GM18519 (cell line): Measurements from ENCODE around the gene BAIAP2.

Source experiments
- ATAC-seq: cut with Tn5 transposase; IDR thresholded peaks from one replicate; pipeline ENCODE4 v1.9.1; 2021; ENCODE audit warnings: mild to moderate bottlenecking, moderate library complexity; ENCODE audit not compliant: unreplicated experiment, low FRiP score

BAIAP2 gene, protein sequence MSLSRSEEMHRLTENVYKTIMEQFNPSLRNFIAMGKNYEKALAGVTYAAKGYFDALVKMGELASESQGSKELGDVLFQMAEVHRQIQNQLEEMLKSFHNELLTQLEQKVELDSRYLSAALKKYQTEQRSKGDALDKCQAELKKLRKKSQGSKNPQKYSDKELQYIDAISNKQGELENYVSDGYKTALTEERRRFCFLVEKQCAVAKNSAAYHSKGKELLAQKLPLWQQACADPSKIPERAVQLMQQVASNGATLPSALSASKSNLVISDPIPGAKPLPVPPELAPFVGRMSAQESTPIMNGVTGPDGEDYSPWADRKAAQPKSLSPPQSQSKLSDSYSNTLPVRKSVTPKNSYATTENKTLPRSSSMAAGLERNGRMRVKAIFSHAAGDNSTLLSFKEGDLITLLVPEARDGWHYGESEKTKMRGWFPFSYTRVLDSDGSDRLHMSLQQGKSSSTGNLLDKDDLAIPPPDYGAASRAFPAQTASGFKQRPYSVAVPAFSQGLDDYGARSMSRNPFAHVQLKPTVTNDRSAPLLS

DNA sequence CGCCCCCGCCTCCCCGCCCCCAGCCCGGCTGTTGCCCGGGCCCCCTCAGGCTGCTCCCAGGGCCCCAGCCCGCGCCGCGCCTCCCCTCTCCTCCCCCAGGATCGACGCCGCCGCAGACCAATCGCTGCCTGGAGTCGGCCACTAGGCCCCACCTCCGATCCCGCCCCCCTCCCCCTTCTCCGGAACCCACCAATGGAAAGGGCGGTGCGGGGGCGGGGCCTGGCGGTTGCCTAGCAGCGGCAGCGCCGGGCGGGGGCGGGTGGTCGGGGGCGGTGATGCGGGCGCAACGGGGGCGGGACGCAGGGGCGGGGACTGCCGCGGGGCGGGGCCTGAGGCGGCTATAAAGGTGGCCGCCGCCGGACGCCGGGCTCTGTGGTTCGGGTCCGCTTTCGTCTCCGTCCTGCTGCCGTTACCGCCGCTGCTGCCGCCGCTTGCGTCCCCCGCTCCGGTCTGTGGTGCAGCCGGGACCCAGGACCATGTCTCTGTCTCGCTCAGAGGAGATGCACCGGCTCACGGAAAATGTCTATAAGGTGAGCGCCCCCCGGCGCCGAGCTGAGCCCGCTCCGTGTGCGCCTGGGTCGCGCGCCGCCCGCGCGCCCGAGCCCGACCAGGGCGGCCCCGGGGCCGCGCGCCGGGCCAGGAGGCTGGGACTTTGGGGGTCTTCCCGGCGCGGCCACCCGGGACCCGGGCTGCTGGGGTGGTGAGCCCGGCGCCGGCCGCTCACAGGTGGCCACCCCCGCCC is at the start of gene BAIAP2:
Gene BAIAP2, plus strand, starts transcription at position 373 of the 742 bp plus-strand sequence. Its CDS starts 104 bp downstream, at position 477.
- ATAC-seq, result no peak

DNA sequence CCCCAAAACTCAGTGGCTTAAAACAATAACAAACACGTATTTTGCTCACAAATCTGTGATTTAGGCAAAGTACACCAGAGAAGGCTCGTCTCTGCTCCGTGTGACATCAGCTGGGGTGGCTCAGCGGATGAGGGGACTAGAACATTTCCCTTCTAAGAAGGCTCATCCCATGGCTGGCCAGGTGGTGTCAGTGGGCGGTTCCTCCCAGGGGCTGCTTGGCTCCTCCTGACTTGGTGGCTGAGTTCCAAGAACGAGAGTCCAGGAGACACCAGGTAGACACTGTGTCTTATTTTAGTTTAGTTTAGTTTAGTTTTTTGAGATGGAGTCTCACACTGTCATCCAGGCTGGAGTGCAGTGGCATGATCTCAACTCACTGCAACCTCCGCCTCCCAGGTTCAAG is 48.9 kb upstream of the BAIAP2 start:
- ATAC-seq, result no peak

DNA sequence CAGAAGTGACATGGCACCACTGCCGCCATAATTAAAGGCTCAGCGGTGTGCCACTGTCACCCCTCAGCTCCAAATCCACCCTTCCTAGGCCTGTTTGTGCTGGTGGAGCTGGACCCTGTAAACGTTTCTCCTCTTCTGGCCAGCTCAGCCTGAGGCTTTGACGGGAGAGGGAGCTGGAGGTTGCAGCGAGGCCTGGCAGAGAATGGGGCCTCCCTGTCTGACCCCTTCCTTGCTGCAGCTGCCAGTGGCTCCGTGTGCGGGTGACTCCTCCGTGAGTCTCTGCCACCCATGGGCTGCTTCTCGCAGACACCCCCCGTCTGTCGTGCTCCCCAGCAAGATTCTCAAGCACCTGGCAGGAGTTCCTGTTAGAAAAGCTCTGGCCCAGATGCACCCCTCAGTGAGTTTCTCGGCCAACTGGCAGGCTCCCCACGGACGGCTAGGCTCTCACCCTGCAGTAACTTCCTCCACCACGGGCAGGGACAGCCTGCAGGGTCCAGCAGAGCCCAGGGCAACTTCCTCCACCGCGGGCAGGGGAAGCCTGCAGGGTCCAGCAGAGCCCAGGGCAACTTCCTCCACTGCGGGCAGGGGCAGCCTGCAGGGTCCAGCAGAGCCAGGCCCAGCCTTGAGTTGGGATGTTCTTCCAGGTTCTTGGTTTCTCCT is 48.0 kb upstream of the BAIAP2 start:
- no peak for ATAC-seq

DNA sequence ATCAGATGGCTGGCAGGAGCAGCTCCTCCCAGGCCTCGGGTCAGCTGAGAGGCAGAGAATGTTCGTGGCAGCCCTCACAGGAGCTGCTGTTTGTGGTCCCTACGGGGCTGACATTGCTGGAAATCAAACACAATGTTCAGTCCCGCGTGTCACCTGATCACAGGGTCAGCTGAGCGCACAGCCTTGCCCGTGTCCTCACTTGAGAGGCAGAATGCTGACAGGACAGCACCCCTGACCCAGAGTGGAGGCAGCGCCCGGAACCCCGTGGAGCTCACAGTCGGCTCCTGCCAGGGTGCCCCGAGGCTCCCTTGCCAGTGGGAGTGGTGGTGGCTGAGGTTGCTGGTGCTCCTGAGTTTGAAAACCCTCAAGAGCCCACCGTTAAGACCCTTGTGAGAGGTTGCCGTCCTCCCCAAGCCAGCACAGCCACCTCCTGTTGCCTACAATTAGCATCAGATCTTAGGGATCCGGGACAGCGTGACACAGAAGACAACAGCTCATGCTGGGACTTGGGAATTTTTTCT is 47.0 kb upstream of the BAIAP2 start:
- no peak for ATAC-seq

DNA sequence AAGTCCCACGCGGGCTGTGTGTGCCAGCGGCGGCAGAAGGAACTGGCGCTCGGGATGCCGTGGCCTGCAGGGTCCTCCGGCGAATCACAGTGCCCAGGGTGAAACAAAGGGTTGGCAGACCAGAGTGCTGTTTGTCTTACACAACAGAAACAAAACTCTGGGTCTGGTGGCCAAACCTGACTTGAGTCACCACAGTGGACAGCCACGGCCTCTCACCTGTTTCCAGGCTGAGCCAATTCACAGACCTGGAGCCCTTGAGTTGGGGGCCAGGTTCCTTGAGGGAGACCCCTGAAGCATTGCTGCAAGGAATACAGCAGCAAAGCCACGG is 45.4 kb upstream of the BAIAP2 start:
- no peak for ATAC-seq

DNA sequence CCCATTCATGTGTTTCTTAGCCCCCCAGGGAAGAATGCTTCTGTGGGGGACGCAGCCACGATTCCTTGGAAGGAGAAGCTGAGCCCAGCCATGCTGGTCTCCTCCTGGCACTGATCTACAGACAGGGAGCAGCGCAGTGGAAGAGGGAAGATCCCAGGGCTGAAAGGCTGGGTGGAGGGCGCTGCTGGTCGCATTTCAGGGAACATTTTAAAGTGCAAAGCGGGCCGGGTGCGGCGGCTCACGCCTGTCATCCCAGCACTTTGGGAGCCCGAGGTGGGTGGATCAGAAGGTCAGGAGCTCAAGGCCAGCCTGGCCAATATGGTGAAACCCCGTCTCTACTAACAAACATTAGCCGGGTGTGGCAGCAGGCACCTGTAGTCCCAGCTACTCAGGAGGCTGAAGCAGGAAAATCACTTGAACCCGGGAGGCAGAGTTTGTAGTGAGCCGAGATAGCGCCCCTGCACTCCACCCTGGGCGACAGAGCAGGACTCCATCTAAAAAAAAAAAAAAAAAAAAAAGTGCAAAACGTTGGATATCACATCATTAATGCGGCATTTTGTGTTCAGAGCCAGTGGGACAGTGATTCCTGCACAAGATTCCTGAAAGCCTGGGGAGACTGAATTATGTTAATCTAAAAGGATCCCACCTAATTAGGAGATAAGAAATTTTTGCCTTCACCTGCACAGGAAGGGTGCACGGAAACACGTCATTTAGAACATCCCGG is 43.9 kb upstream of the BAIAP2 start:
- ATAC-seq, result no peak

DNA sequence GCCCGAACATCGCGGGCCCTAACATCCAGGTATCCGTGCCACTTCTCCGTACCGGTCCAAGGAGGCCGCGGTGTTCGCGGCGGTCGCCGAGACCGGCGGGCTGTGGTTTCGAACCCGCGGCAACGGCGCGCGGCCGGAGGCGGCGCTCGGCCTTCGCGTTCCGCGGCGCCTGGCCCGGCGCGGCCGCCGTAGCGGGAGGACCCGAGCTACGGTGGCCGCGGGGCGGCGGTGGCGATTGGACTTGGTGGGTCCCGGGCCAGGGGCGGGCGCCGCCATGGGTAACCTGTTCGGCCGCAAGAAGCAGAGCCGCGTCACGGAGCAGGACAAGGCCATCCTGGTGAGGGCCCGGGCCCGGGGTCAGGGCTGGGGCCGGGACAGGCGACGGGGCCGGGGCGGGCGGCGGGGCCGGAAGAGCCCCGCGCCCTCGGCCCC is 43.3 kb upstream of the BAIAP2 start, which contains the start of gene CHMP6:
Gene CHMP6, plus strand, starts transcription at position 197 of the 432 bp plus-strand sequence. Its CDS starts 78 bp downstream, at position 275.
- no peak for ATAC-seq

DNA sequence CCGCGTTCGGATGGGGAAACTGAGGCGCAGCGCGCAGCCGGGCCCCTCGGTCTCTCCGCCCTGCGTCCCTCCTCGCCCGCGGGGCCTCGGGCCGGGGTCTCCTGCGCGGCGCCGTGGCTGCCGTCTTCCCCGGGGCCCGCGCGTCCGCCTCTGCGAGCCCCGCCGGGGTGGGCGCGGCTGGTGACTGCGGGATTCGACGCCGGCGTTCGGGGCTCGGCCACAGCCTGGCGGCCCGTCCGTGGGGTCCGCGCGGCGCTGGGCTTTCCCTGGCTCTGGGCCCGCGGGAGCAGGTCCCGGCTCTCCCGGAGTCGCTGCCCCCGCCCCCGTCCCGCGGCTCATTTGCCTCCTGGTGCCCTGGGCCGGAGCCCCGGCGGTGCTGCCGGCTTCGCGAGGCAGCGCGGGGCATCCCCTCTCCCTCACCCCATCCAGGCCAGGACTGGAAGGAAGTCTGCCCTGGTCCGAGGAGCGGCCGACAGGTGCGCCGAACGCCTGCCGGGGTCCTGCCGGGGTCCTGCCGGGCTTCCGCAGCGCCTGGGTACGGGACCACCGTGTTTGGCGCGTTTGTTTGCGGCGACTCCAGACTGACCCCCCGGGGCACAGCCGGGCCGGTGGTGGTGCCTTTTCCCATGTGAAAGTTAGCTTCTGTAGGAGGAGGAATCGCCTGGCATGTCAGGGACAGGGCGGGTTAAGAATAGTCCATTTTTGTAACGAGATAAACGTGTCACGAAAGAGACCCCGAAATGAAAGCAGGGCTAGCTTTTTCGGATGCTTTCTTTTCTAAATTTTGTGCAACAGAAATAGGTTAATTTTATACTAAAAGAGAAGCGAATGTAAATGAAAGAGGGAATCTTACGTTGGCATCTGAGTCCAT is 42.6 kb upstream of the BAIAP2 start:
- ATAC-seq, result no peak

DNA sequence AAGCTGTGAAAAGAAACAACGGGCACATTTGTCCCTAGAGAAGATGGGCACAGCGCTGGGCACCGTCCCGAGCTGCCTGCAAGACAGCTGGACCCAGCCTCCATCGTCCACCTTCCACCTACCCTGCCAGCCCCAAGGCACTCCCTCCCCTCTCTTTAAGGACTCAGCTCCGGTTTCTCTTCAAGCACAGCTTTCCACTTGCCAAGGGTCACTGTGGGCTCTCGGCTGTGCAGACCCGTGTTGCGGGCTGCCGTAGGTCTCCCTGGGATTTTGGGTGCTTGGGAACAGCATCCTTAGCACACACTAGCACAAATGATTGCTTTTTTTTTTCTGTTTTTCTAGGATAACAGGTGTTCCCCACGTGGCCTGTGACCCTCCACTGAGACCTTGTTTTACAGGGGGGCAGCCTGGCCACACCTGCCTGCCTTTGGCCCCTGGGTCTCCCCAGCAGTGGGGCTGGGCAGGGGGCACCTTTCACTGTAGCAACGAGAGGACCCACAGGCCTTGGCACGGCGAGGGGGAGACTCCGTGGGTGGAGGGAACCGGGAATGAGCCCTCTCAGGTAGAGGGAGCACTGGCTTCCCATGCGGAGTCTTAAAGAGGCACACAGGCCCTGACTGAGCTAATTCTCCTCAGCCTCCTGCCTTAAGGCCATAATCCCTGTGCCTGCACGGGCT is 41.9 kb upstream of the BAIAP2 start:
- ATAC-seq, result no peak

DNA sequence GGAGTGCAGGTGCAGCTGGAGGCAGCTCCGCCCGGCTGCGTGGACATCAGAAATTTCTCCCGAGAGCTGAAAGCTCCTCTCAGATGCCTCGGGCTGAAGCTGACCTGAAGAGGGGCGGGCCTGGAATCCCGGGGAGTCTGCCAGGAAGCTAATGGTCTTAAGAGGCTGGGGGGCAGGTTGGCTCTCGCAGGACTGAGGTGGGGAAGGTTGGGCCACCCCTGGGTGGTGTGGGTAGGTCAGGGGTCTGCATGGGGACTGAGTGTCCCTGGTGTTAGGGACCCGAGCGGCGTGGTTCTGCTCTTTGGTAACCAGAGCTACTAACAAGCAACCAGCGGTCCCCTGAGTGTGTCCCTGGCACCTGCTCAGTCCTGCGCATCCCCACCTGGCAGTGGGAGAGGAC is 39.8 kb upstream of the BAIAP2 start:
- ATAC-seq, result no peak

DNA sequence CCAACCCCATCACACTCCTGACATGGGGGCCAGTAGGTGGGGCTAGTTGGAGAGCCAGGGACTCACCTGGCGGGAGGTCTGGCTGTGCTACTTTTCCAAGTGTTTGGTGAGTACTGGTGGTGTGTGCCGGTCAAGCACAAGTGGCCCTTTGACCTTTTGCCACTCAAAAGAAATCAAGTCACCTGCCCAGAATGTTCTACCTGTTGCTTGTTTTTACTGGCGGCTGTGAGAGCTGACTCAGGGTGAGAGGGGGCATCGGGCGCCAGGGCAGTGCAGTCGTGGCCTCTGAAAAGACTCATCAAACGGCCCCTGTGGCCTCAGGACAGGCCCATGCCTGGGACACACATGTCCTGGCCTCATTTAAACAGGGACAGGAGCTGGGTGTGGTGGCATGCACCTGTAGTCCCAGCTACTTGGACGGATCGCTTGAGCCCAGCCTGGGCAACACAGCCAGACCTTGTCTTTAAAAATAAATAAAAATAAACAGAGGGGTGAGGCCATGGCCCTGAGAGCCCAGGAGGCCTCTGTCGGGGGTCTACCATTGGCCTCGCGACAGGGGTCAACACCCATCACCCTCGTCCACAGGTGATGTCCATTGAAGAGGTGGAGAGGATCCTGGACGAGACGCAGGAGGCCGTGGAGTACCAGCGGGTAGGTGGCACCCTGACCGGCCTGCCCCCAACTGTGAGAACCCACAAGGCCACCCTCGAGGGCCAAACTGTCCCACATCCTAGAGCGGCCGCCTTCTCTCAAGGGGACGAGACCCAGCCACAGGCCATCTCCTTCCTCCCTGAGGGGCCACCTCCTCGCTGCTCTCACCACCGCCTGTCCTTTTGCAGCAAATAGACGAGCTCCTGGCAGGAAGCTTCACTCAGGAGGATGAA is 38.3 kb upstream of the BAIAP2 start:
- ATAC-seq, result no peak

DNA sequence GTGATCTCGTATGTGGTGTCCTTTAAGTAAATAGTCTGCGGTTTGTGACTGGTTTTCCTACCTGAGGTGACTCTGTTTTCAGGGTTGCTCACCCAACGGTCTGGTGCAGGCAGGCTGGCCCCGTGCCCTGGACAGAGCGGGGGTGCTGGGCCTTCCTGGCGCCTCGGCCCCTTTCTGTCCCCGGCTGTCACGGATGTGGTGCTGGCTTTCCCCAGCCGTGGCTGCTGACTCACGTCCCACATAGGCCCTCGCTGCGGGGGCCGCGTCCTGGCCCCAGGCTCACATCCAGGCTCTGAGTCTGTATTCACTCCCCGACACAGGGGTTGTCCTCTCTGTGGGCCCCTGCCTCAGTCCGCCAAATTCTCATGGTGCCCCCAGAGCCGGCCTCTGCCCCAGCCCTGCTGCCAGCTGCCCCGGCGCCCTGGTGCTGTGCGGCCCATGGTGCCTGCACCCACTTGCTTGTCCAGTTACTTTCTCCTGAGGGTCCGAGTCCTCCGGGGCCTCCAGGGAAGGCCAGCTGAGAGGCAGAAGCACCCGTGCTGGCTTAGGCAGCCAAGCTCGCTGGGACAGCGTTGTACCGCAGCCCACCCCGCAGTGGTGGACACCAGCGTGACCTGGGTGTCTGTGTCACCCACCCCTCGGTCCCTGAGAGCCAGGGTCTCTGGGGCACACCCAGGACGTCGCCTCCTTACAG is 37.4 kb upstream of the BAIAP2 start:
- no peak for ATAC-seq

DNA sequence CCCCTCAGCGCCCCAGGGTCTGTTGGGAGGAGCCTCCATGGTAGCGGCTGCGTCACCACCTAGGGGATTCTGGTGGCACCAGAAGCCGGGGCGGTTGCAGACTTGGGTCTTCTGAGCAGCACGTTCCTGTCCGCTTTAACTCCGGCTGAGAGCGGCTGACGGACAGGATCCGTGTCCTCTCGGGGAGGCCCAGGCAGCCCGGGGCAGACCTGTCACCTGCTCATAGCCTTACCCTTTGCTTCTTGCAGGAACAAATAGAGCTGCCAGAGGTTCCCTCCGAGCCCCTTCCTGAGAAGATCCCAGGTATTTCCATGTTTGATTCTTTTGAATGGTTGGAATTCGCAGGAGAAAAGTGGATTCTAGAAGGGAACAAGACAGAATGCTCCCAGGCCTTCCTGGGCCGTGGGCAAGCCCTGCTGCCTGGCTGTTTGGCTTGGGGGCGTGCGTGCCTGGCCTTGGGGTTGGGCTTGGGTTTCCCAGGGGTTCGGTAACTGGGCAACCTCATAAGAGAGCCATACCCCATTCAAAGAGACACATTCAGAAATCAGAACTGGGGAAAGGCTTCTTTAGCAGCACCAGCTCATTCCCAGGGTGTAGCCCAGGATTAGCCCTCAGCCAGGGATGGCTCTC is 36.7 kb upstream of the BAIAP2 start:
- no peak for ATAC-seq

DNA sequence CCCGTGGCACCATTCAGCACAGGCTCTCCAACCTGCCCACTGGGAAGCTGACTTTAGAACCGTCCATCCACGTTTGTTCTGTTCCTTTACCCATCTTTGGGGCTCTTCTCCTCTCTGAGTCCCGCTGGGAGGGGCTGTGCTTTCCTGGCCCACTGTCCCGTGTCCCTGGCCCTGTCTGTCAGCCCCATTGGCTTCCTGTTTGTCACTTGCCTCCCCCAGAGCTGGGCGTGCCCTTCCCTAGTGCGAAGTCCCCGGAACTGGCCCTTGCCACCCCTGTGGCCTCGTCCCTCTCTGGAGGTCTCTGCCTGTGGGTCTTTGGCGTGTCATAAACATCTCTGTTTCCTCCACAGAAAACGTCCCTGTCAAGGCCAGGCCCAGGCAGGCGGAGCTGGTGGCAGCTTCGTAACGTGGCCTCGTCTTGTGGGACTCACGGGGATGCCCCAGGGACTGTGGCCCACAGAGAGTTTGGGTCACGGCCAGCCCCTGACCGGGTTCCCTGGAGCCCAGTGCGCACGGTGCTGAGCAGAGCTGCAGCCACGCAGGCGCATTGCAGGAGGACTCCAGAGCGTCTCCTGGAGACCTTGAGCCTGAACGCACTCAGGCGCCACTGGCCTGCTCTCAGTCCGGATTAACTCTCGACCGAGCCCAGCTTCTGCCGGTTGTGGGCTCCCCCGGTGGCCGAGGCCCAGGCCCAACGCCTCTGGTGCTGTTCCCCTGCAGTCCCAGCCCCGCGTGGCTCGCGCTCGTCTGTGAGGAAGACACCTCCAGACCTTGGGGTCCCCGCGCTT is 36.0 kb upstream of the BAIAP2 start:
- ATAC-seq, result no peak

DNA sequence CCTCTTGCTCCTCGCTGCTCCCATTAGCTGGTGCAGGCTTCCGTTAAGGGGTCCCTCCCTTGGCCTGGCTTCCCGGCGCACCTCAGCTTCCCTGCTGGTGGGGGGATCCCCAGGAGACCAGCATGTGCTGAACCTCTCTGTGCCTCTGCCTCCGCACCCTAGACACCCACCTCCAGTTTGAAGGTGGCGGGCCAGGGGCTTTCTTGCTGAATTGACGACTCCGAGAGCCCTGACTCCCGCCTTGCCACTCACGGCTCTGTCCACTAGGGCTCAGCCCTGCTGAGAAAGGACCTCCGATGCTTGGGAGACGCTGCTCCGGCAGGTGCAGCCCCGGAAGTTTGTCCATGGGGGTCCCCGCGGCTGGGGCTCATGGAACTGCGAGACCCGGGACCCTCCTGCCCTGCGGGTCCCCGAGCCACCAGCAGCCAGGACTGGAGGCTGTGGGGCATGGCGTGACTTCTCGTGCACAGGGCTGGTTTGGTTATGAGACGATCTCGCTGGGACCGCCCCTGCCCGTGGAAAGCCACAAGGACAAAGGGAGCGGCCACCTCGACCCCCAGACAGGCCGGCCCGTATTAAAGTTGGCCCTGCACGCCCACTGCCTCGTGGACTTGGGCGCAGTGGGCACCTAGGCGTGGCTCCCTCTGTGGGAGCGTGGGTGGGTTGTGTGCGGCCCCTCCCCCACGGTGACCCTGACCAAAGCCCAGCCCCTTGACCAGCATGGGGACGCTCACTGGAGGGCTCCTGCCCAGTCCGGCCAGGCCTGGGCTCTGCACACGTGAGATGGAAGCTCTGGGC is 35.2 kb upstream of the BAIAP2 start:
- ATAC-seq, result no peak
